Measurements from ENCODE around the gene FLII.

Gene FLII

GRCh38 chr17:18213666-18214270 is 44.8 kb downstream of the FLII start:
- peak; percentile 19 for DNase-seq

GRCh38 chr17:18208092-18208491 is 50.4 kb downstream of the FLII start:
- DNase-seq, result no peak

- no peak for DNase-seq
Measured at GRCh38 chr17:18206962-18207361, 51.6 kb downstream of the FLII start.

GRCh38 chr17:18205861-18206260 is 52.7 kb downstream of the FLII start:
- DNase-seq, result no peak

GRCh38 chr17:18203308-18203707 is 55.2 kb downstream of the FLII start:
- DNase-seq, result no peak

- DNase-seq, result no peak
Measured at GRCh38 chr17:18201108-18201507, 57.4 kb downstream of the FLII start.

- no peak for DNase-seq
Measured at GRCh38 chr17:18198530-18198929, 60.0 kb downstream of the FLII start.

GRCh38 chr17:18197535-18198194 is 60.9 kb downstream of the FLII start:
- DNase-seq, result no peak

GRCh38 chr17:18195246-18195645 is 63.3 kb downstream of the FLII start:
- DNase-seq, result no peak

Data from DMS53 (cell line).